Nephron (organoid): ENCODE data around the gene TRIOBP.
A peak's percentile ranks its signal among the peaks of the same experiment; 100 is the strongest.

Experiments used
- H3K27ac Mint-ChIP-seq, 3 experiments: 2 replicates each; pipeline ENCODE4 v1.8.0; 2020; ENCODE audit warnings: mixed read lengths in 3 of 3, mild to moderate bottlenecking in 2 of 3, moderate library complexity in 1 of 3
- H3K27me3 Mint-ChIP-seq: 2 replicates; pipeline ENCODE4 v1.8.0; 2021; ENCODE audit warnings: low read depth, mild to moderate bottlenecking, moderate library complexity, mixed read lengths
- H3K36me3 Mint-ChIP-seq: 2 replicates; pipeline ENCODE4 v1.8.0; 2020; ENCODE audit warnings: low read depth, mixed read lengths
- H3K4me1 Mint-ChIP-seq: 2 replicates; pipeline ENCODE4 v1.8.0; 2020; ENCODE audit warnings: mixed read lengths
- H3K4me3 Mint-ChIP-seq, 3 experiments: 2 replicates each; pipeline ENCODE4 v1.8.0; 2020; ENCODE audit warnings: mild to moderate bottlenecking in 3 of 3, mixed read lengths in 3 of 3, moderate library complexity in 2 of 3
- H3K9me3 Mint-ChIP-seq: 2 replicates; pipeline ENCODE4 v1.8.0; 2020; ENCODE audit warnings: mixed read lengths
- CTCF ChIP-seq, 3 experiments: fragments of 200-600 bp; sonication (generic); IDR thresholded peaks; one replicate each; pipeline ENCODE4 v1.5.0; 2021; ENCODE audit warnings: antibody characterized with exemption in 3 of 3; ENCODE audit not compliant: unreplicated experiment in 3 of 3

The TRIOBP gene

GRCh38 chr22:37824674-37825641 is 128.1 kb downstream of the TRIOBP start:
- no peaks in the 10 kb centered on the region for H3K9me3 Mint-ChIP-seq
- H3K27ac Mint-ChIP-seq, result no peak overlapping the region

More at GRCh38 chr22:37824674-37825641, 128.1 kb downstream of the TRIOBP start:
- Mint-ChIP-seq H3K36me3 (peaks cover 10% of the 10 kb centered on the region), H3K4me3 (peak overlapping the region; percentile 68 to 71 (median 69)), H3K27me3 (peaks cover 48% of the 10 kb centered on the region), H3K4me1 (peaks cover 18% of the 10 kb centered on the region)
- no peak for TF ChIP-seq CTCF (IDR thresholded peaks at IDR 0.05; ENCODE audit: unreplicated experiment in 3 of 3)
